ENCODE data around the gene ATXN1.

Gene ATXN1

DNA sequence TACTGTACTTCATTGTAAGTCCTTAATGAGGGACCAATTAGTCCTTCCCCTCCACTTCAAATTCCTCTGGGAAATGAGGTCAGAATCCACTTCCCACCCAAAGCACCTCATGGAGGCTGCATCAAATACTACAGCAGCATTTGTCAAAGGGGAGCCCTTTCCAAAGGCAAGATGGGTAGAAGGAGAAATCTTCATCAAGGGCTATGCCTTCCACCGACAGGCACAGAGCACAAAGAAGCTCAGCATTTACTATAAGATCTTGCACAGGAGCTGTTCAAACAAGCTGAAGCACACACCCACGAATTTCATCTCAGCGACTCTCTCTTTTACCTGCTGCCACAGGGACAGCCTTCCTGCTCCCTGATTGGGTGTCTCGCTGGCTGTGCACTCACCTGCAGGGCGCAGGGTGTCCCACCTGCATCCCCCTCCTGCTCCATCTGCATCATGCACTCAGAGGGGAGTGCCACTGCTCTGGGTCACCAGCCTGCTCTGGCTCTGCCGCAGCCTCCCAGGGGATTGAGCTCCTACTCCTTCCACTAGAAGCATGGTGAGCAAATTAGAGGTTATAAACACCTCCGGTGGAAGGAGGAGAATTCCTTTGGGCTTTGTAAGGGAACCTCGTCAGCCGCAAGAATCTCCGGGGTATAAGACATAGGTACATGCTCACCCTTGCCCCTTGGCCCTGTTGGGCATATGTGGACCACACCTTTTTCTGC lies 164.5 kb downstream of the ATXN1 start:
- TF ChIP-seq, protein P1, sequence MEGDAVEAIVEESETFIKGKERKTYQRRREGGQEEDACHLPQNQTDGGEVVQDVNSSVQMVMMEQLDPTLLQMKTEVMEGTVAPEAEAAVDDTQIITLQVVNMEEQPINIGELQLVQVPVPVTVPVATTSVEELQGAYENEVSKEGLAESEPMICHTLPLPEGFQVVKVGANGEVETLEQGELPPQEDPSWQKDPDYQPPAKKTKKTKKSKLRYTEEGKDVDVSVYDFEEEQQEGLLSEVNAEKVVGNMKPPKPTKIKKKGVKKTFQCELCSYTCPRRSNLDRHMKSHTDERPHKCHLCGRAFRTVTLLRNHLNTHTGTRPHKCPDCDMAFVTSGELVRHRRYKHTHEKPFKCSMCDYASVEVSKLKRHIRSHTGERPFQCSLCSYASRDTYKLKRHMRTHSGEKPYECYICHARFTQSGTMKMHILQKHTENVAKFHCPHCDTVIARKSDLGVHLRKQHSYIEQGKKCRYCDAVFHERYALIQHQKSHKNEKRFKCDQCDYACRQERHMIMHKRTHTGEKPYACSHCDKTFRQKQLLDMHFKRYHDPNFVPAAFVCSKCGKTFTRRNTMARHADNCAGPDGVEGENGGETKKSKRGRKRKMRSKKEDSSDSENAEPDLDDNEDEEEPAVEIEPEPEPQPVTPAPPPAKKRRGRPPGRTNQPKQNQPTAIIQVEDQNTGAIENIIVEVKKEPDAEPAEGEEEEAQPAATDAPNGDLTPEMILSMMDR (IDR thresholded peaks at IDR 0.05), result no peak

DNA sequence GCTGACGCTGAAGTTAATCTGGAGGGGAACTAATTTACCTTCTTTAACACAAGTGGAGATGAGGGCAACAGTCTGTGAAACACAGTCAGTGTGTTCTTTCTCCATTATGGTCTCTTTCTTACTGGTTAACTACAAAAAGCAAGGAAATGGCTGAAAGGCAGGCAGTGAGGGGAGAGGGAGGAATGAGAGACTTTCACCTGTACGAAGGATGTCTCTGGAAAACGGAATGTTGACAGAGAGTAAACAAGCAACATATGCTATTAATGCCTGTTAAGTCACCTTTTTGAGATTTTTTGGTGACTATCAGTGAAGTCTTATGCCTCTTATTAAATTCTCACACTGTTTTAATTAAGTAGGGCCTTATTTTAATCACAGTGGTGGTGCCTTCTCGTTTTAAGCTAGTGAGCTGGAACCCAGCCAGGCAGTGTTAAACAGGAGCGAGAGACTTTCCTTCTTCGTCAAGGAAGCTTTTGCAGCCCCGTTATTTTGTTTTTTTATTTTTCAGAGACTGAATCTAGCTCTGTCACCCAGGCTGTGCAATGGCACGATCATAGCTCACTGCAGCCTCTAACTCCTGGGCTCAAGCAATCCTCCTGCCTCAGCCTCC lies 165.6 kb downstream of the ATXN1 start:
- TF ChIP-seq, protein P1 (IDR thresholded peaks at IDR 0.05), result no peak

DNA sequence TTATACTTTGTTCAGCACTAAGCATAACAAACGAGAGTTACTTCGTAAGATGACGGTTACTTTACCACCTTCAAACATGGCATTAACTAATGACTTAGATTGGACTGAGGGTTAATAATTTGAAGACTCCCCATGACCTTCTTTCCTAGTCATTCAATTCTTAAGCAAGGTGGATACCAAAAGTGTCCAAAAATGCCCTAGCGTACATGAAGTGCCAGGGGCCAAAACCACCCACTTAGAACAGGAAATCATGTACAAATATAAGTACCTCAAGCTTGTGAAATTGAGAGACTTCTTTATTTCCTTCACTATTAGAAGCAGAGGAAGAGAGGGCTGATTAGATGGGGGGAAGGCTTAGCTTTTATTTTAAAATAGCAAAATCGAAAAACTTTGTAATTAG lies 166.4 kb downstream of the ATXN1 start:
- TF ChIP-seq, protein P1 (IDR thresholded peaks at IDR 0.05), result no peak

DNA sequence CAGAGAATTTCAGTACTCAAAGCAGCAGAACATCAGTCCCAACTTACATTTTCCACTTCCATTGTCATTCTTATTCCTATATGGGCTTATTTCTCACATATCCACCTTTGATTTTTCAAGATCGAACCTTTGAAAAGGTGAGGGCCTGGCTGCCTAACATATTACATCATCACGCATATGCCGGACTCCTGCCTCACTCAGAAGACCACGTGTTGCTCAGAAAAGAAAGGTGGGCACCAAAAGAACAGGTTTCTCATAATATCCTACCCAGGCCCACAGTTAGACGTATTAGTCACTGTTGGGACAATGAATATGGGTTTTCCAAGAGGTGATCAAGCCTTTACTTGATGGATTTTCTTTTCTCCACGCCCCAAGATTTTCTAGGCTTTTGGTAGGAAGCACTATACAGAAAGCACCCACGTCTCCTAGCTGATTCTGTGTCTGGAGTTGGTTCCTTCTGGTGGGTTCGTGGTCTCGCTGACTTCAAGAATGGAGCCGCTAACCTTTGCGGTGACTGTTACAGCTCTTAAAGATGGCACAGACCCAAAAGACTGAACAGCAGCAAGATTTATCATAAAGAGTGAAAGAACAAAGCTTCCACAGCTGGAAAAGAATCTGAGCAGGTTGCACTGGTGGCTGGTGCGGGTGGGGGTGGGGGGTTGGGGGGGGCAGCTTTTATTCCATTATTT lies 168.9 kb downstream of the ATXN1 start:
- TF ChIP-seq, protein P1 (IDR thresholded peaks at IDR 0.05), result no peak

DNA sequence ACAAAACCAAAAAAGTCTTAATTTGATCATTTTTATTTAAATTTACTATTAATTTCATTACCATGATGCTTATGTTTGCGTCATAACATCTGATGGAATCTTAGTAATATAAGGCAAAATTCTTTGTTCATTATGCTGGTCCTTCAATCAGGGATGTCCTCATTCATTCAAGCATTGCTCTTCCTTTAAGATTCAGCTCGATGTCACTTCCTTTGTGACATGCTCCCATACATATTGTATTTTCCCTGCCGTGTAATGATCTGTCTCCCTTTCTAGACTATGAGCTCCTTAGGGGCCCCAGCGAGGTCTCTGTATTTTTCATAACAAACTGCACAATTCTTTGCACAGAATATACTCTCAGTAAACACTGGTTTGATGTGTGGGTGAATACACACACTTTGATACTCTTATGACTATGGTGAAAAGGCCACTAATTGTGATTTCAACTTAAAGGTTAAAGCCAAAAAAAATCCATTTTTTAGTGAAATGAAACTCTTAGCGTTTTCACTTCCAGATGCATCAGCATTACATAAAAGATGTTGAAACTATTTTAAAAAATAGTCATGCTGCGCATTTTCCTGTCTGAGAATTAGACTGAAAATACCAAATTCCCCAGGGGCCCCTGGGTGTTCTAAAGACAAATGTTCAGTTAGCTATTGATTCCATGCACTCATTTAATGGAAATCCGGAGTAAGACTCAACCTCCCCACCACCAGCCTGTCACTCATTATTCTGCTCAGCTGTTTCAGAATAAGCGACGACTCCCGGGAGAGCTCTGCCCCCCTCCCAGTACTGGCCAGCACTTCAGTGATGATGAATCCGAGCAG lies 169.7 kb downstream of the ATXN1 start:
- TF ChIP-seq, protein P1 (IDR thresholded peaks at IDR 0.05), result no peak

DNA sequence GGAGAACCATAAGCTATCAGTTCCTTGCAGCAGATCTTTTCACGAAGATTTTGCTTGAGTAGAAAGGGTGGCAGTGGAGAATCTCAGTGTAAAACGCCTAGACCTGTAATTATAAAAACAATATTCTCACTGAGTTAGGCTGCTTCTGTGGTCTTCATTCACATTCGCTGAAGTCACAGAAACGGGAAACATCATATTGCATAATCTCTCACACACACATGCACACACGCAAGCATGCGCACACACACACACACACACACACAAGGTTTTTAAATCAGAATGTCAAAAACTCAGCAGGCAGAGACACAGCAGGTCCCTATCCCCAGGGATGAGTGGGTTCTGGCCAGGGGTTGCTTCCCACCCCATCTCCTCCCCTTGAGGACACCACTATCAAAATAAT lies 175.5 kb downstream of the ATXN1 start:
- TF ChIP-seq, protein P1 (IDR thresholded peaks at IDR 0.05), result no peak

DNA sequence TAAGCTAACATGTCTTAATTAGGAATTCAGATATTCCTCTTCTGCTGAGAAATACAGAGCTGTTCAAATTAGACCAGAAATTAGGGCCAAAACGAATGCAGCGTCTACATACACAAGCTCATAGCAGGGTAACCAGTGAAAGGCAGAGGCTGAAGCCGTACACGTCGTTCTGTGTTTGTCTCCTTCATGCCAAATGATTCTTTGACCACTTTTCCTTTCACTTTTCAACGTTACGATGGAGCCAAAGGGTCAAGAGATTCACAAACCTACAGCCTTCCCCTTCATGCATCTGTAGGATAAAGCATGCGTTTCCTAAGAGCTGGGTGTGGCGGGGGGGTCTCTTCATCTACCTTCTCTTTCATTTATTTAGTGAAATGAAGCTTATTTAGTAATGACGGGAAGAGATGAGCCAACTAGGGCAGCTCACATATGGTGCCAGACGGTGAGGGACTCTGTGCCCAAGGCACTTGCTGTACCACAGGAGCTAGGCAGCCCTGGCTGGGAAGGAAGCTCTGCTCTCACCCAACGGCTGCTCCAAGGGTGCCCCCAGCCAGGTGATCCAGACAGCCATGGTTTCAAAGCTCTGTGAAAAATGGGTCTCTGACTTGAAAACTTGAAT lies 178.0 kb downstream of the ATXN1 start:
- TF ChIP-seq, protein P1 (IDR thresholded peaks at IDR 0.05), result no peak
